ENCODE data around the gene UBASH3A.
"Not testable (repeated sequence)": the region's sequence is repeated elsewhere in the genome, so short reads cannot be mapped to it uniquely, and the experiment has no call there.

The UBASH3A gene

DNA sequence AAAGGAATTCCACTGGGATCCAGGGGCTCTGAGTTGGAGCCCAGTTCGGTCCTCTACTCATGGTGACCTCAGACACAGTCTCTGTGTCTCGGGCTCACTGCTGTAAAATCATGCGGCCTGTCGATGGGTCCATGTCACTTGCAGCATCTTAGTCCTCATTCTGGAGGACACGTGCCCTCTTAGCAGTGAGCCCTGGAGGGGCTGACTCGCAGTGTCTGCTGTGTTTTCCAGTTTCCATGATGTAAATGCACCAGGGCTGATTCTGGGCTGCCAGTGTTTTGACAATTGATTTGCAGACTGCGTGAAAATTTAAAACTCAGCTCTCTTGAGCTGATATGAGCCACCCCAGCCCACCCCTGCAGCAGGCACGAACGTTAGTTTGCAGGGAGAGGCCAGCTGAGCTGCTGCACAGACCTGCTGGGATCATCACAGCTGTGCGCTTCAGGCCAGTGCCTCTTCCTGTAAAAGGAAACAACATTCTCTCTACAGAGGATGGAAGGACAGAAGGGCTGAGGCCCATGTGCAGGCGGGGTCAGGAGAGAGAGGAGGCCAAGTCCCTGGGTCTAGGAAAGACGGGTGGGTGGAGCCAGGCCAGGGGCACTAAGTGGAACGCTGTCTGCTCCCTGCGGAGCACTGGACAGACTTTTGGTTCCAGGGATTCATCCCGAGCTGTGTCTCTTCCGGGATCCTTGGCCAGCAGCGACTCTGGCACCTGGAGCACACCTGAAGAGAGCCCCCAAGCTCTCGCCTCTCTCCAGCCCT lies 49.7 kb downstream of the UBASH3A start:
- no peak for DNase-seq

DNA sequence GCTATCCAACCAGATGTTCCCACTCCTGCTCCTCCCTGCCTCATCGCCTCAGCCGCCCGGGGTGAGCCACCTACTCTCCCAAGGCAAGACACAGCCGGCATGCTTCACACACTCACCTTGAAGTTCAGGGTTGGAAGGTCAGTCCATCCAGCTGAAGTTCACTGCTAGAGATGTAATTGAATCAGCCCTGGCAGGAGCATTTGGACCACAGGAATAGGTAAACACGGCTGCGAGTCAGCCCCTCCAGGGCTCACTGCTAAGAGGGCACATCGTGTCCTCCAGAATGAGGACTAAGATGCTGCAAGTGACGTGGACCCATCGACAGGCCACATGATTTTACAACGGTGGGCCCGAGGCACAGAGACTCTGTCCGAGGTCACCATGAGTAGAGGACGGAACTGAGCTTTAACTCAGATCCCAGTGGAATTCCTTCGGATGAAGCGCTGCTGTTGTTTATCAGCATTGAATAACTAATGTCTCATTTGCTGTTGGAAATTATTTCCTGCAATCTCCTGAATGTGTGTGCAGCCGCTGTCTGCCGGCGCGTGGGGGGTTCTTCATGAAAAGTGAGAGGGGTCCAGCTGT lies 50.4 kb downstream of the UBASH3A start:
- no peak for DNase-seq

DNA sequence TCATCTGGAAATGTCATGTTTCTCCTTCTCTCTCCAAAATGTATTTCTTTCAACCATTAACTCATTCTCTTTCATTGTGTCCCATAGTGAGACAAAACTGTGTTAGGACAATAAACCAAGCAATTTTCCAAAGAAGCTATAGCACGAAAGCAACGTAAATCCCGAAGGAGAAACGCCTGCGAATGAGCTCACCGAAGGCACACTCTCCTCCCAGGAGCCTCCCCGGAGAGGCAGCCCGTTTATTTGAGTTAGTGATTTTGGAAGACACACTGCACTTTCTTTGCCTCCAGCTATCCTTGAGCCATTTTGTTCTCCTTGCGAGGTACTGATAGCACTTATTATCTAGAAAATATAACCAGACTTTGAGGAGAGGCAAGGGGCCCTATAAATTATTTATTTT lies 51.1 kb downstream of the UBASH3A start:
- no peak for DNase-seq

DNA sequence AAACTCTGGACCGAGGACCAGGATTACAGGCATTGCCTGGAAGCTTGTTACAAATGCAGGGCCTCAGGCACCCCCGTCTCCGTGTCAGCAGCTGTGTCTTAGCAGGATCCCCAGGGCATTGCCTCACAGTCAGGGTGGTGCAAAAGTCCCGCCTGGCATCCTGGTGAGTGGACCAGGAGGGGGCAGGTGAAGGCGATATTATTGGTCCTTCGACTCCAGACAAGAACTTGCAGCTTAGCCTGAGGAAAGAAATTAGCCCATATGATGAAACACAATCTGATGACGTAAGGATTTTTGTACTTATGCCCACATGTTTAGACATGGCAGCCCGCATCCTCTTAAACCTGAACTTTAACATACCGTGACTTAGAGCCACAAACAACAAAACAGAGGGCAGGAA lies 51.5 kb downstream of the UBASH3A start:
- no peak for DNase-seq

DNA sequence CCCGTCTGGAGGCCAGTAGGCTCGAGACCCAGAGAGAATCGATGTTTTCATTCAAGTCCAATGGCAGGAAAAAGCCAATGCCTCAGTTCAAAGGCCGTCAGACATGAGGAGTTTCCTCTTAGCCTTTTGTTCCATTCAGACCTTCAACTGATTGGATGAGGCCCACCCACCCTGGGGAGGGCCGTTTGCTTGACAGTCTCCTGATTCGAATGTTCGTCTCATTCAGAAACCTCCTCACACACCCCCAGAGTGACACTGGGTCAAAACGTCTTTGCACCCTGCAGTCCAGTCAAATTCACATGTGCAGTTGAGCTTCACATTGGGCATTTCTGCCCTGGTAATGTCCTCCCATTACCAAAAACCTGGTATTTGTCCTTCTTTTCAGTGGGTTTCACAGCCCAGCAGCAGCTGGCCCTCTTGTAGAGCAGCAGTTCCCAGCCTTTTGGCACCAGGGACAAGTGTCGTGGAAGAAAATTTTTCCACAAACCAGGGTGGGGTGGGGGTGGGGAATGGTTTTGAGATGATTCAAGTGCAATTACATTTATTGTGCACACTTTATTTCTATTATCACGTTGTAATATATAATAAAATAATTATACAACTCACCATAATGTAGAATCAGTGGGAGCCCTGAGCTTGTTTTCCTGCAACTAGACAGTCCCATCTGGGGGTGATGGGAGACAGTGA lies 52.2 kb downstream of the UBASH3A start:
- DNase-seq: no peak

DNA sequence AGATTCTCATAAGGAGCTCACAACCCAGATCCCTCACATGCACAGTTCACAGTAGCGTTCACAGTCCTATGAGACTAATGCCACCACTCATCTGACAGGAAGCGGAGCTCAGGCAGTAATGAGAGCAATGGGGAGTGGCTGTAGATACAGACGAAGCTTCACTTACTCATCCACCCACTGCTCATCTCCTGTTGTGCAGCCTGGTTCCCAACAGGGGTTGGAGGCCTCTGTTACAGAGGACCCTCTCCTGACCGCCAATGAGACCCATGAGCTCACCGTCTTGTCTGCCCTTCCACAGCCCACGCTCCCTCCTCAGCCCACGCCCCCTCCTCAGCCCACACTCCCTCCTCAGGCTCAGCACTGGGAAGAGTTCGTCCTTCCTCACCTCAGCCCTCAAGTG lies 52.8 kb downstream of the UBASH3A start:
- DNase-seq: peak; percentile 47

DNA sequence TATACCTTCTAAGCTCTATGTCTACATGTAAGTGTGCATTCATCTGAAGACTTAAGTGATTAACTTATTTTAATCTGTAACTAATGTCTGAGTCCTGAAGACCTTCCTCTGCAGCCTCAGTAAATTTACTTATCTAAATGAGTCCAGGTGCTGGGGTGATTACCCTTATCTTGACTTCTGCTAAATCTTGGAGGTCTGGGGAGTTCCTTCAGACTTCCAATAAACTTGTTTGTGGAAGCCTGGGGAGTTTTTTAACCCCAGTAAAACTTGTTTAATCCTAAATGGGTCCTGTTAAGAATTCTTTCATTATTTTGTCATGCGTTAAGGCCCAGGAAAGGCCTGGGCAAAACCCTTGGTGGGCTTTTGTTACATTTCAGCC lies 55.4 kb downstream of the UBASH3A start:
- no peak for DNase-seq

DNA sequence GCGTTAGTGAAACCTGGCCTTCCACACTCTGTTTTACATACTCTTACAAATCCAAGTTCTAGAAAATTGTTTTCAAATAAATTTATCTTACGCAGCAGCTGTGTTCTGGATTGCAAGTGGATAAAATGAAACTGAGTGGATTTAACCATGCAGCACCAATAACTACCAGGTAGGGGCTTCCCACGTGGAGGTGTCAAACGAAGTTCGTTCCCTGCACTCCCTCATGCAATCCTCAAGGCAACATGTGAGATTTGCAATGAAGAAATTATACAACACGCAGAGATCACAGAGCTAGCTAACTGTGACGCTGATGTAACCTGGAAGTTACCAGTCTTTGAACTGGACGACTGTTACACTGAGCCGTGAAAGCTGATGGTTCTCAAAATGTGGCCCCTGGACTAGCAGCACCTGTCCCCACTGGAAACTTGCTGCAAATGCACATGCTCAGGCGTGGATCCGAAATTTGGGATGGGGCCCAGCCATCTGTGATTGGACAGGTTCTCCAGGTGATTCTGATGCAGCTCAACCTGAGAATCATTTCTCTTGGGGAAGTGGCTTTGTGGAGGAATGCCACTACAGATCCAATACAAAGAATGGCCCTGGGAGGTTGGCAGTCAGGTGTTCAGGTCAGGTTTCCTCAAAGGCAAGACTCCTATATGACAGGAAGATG lies 56.0 kb downstream of the UBASH3A start:
- no peak for DNase-seq

DNA sequence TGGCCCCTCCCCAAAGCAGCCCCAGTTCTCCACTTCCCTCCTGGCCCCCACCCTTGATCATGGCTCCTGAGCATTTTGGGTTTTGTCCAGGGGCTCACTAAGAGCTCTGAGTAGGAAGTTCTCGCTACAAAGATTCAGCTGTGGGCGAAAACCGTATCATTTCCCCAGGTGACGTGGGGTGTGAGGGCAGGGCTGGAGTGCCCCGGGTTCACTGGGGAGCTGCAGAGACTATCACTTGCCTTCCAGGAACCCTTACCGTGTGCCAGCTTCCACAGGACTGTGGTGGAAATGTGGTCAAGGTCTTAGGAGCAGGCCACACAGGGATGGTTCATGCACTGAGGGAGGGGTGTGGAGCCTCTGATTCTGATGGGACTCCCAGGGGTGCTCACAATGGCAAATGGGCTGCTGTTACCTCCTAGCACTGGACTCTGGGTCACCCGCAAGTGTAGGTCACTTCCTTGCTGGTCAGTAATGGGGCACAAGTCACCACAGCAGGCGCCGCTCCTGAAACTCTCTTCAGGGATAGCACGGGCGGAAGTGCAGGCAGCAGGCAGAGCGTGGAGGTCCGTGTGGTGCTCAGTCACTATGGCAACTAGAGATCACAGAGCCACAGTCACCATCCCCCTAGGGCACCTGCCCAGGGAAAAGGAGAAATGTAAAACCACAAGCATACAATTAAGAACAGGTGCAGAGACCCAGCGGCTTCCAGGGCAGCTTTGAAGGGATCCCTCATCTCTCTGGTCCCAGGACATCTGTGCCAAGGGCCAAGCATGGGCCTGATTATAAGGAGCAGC lies 56.9 kb downstream of the UBASH3A start:
- peak; percentile 65 for DNase-seq

DNA sequence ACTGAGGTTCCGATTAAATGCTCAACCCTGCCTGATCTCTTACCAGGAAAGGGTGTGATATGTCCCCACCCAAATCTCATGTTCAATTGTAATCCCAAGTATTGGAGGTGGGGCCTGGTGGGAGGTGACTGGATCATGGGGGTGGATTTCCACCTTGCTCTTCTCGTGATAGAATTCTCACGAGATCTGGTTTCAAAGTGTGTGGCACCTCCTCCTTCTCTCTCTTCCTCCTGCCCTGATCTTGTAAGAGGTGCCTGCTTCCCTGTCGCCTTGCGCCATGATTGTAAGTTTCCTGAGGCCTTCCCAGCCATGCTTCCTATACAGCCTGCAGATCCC lies 57.5 kb downstream of the UBASH3A start:
- peak; percentile 7 for DNase-seq

DNA sequence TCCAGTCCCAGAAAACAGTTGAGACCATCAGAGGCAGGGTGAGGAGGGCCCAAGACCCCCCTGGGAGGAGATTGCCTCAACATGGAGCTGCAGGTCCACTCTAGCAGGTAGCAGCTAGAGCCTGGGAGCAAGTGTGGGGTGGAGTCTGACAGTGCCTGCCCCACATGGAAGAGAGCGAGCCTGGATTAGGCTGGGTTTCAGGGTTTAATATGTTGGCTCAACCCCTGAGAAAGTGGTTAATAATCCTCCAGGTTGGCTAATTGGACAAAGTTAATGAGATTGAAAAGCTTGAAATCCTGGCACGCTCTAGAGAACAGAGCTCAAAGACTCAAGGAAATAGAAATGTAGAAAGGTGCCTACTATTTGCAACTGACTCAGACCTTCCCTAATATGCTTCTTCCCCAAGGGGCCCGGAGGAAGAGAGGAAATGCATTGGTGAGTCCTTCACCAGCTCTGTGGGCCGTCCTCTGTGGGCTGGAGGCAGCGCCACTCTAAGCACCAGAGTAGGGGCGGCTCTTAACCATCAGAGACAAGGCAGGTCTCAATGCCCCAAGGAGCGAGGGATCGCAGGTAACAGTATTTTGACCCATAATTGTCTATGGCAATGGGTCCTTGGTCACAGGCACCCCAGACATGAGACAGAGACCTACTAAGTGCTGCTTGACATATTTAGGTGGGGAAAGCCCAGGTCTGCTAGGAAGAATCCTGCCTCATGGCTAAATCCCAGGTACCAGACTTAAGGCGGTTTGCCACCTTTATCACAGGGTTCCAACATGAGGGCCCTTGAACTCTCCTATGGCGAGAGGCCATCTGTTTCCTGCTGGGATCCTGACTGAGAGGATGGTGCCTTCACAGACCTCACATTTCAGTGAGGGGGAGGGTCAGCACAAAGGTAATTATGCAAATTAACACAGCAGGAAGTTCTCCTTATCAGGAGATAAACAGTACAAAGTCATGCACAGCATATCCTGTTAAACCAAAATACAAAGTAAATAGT lies 58.5 kb downstream of the UBASH3A start:
- no peak for DNase-seq

DNA sequence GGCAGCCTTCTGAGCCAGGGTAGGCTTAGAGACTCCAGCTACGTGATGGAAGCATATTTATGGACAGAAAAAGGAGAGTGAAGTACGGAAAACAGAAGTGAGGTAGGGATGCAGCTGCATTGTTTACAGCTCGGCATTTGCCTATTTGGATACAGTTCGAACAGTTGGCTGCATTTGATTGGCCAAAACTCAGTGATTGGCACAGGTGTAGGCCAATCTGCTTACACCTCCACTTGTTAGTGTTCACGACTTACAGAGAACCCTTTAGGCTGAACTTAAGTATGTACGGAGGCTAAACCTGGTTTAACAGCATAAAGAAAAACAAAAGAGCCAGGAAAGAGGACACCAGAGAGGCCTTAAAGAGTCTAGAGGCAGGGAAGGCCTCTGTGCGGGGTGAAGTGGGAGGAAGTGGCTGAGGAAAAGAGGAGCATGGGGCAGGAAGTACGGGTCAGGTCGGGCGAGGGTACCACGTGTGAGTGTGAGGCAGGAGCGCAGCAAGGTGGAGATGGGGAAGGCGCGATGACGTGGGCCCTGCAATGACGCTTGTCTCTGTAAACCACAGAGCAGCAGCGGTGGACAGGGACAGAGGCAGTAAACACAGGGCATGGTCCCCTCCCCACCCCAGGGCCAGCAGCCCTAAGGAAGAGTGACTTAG lies 60.3 kb downstream of the UBASH3A start:
- DNase-seq: peak; percentile 83

DNA sequence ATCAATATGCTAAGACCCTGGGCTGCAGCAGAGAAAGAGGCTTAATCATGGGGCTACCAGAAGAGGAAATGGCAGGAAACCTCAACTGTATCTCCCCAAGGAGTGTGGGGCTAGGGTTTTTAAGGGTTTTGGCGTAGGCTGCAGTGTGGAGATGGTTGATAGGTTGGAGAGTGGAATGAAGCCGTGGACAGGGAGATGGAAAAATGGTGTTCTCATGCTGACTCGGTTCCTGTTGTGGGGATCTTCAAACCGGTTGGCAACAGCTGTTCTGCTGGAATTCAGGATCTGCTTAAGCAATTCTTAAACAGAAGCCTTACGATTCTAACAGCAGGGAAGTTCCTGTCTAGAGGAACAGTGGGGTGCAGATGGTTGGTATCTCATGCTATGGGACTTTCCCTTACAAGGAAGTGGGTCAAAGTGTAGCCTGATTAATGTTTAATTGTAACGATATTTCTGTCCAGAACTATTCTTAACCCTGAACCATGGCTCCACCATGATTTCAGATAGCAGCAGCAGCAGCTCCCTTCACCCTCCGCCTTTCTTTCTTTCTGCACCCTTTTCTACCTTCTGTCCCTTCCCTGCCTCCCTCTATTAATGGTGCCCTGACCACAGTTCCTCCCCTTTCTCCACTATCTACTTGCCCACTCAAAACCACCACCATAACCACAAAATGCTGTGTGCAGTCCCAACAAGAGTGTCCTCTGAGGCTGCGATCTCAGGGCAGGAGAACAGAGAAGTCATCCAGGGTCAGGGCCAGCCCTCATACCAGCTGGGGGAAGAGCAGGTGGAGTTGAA lies 61.5 kb downstream of the UBASH3A start:
- peak; percentile 18 for DNase-seq

DNA sequence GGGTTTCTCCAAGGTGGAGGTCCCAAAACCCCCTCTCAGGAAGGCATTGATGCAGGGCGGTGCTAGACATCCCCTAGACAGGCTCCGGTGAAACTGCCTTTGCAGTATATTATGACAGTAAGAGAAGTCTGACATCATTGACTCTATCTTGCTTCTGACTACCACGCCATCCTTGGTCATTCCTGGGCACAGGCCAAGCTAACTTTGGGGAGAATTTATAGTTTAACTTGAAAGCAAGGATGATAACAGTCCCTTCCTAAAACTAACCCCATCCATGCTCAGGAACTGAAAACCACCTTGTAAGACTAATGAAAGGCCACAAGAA lies 62.1 kb downstream of the UBASH3A start:
- no peak for DNase-seq

DNA sequence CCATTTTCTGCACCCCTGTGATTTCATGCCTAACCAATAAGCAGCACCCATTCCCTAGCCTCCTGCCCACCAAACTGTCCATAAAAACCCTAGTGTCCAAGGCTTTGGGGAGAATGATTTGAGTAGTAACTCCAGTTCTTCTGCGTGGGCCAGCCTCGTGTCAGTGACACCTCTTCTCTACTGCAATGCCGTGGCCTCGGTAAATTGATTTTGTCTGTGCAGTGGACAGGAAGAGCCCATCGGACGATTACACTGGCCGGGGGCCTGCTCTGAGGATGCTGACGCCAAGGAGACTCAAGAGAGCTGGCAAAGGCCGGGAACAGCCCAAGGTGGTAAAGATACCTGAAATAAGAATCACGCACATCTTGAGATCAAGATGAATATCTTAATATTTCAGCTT lies 63.0 kb downstream of the UBASH3A start:
- DNase-seq: no peak

DNA sequence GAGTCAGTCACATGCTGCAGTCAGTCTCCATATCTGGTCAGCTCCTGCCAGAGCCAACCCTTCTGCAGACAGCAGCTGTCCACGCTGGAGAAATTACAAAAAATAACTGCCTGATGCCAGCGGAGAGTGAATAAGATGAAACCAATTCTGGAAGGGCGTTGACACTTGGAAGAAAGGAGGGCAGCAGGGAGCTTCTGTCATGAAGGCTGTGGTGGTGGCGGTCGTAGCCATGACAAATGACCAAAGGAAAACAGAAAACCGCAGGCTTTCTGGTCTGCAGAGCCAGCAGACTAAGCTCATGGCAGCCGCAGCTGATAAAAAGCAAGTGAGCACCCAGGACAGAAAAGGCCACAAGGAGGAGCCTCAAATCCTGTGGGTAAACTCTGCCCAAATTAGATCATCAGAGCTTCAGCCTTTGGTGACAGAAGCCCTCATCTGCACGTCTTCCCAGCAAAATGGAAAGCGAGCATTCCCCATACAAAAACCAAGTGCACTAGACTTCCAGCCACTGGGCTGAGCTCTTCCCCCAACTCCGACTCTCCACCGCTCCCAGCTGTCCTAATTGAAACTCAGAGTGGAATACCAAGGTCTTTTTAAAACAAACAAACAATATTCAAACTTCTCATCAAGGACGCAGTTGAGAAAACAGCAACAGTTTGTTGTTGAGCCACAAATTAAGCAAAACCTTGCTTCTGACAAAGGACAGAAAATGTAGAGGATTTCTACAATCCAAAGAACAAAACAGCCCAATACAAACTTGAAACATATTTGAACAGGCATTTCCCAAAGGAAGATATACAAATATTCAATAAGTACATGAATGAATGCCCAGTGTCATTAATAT lies 63.7 kb downstream of the UBASH3A start:
- DNase-seq: peak; percentile 27

DNA sequence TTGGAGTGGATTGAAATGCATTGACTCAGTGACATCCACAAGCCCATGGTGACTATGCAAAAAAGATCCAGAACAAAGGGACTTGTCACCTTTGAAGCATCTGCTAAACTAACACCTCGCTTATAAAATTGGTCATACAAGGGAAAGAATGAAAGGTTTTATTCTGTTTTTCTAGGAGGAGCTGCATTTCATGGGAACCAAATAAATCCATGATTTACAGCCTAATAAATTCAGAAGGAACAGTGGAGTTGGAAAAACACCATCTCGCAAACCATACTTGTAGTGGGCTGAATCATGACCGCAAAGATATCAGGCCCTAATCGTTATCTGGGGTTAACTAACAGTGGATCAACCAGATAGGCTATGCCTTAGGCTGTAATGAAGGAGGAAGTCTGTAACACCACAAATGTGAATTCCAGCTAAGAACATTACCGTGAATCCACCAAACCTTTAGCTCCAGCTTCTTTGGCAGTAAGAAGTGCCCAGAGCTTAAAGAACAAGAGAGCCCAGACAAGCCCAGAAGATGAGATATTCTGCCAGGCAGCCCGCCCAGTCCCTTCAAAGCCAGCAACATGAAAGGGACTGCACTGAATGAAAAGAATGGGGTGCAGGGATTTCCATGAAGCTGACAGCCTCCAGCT lies 64.9 kb downstream of the UBASH3A start:
- no peak for DNase-seq

DNA sequence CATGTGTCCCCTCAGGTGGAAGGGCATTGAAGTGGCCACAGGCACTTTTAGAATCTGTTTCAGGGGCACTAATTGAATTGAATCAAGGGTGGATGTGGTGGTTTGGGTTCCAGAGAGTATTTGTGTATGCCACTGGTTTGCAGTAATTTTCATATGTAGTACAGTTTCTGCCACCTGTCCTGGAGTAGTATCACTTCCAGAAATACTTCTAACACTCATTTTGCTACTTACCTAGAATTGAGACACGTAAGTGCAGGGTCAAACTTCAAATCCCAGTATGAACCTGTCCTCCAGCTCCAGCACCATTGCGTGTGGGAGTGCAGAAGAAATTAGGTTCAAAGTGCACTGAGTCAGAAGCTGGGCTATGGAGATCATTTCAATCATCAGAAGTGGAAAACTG lies 65.6 kb downstream of the UBASH3A start:
- no peak for DNase-seq

DNA sequence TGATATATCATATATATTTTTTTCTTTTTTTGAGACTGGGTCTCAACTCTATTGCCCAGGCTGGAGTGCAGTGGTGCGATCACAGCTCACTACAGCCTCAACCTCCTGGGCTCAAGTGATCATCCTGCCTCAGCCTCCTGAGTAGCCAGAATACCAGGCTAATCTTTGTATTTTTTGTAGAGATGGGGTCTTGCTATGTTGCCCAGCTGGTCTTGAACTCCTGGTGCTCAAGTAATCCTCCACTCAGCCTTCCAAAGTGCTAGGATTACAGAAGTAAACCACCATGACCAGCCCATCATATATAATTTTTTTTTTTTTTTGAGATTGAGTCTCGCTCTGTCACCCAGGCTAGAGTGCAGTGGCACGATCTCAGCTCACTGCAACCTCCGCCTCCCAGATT lies 66.0 kb downstream of the UBASH3A start:
- not testable (repeated sequence) for DNase-seq

Measured in CD4-positive, alpha-beta T cell treated with Interleukin-10 for 1 hour (primary cell).